Thoracic aorta (tissue), 2 donors: Measurements from ENCODE around the gene C1GALT1. TPM values are rescaled to one million over a fixed set of nuclear protein-coding genes. Genes with fewer than 3 reads are reported as not detected.

Experiments
- ATAC-seq: fragments of 150-250 bp; one replicate; pipeline ENCODE4 v1.8.0; 2017; ENCODE audit warnings: low read depth; ENCODE audit not compliant: insufficient number of reproducible peaks, low FRiP score
- DNase-seq: peaks from one replicate; pipeline ENCODE4 v3.0.0-alpha.2; 2020; ENCODE audit warnings: low spot score
- H3K27ac ChIP-seq, 2 donors: fragments of 200-600 bp; sonication (generic); 1 replicate in 1 of 2; 2 replicates in 1 of 2; pipeline ENCODE4 v1.5.1; 2016; ENCODE audit warnings: mild to moderate bottlenecking in 2 of 2, moderate library complexity in 2 of 2
- H3K27me3 ChIP-seq: fragments of 200-600 bp; sonication (generic); replicated peaks from 2 replicates; pipeline ENCODE4 v1.6.0; 2016; ENCODE audit warnings: mild to moderate bottlenecking; ENCODE audit not compliant: insufficient read depth
- H3K36me3 ChIP-seq: fragments of 200-600 bp; sonication (generic); one replicate; pipeline ENCODE4 v1.5.1; 2016
- H3K4me1 ChIP-seq, 2 donors: fragments of 200-600 bp; sonication (generic); 1 replicate in 1 of 2; 2 replicates in 1 of 2; pipeline versions ENCODE4 v1.5.1 to v1.6.0; 2016; ENCODE audit warnings: low read depth in 2 of 2, mild to moderate bottlenecking in 1 of 2; ENCODE audit not compliant: control insufficient read depth in 1 of 2
- H3K4me3 ChIP-seq: fragments of 200-600 bp; sonication (generic); 2 replicates; pipeline ENCODE4 v1.5.1; 2016; ENCODE audit warnings: mild to moderate bottlenecking
- H3K9me3 ChIP-seq: fragments of 200-600 bp; sonication (generic); 2 replicates; pipeline ENCODE4 v1.5.1; 2016
- total RNA-seq, 2 donors: library from RNA; depleted of rRNA; stranded (reverse); fragments of >200 nt; gene quantifications; one replicate each; pipeline versions ENCODE4 v1.1.0 to v1.2.3, GENCODE V29; 2016
- TF ChIP-seq, protein P1 (sequence below): fragments of 200-600 bp; sonication (generic); IDR thresholded peaks from one replicate; pipeline ENCODE4 v1.5.1; 2019; ENCODE audit warnings: antibody characterized with exemption

The C1GALT1 gene
- total RNA-seq, 2 donors from 2014 or later: 9.3 to 42.3 TPM

DNA sequence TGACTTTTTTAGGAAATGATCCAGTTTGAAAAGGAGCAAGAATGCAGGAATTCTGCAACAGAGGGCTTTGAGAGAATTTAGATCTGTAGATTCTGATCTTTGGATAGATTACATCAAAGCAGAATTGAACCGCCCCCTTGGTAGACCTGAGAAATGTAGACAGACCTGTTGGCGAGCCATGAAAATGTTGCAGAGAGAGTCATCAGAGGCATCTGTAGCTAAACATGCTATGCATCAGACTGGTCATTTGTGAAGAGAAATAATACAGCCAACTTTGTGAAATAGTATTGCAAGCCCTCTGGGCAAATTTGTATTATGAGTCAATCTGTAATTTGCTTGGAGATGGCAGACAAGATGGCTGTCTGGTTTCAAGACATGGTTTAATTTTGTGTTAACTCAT lies 4.3 kb upstream of the C1GALT1 start:
- Histone ChIP-seq H3K36me3 (no peaks in the 10 kb centered on the region), H3K4me3 (no peak overlapping the region), H3K9me3 (no peaks in the 10 kb centered on the region), H3K27me3 (no peaks in the 10 kb centered on the region), H3K4me1 (peaks cover 0 to 4% of the 10 kb centered on the region in 2 donors), H3K27ac (no peak overlapping the region)
- DNase-seq (no peak), ATAC-seq (no peak)
- TF ChIP-seq, protein P1, sequence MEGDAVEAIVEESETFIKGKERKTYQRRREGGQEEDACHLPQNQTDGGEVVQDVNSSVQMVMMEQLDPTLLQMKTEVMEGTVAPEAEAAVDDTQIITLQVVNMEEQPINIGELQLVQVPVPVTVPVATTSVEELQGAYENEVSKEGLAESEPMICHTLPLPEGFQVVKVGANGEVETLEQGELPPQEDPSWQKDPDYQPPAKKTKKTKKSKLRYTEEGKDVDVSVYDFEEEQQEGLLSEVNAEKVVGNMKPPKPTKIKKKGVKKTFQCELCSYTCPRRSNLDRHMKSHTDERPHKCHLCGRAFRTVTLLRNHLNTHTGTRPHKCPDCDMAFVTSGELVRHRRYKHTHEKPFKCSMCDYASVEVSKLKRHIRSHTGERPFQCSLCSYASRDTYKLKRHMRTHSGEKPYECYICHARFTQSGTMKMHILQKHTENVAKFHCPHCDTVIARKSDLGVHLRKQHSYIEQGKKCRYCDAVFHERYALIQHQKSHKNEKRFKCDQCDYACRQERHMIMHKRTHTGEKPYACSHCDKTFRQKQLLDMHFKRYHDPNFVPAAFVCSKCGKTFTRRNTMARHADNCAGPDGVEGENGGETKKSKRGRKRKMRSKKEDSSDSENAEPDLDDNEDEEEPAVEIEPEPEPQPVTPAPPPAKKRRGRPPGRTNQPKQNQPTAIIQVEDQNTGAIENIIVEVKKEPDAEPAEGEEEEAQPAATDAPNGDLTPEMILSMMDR: no peak

DNA sequence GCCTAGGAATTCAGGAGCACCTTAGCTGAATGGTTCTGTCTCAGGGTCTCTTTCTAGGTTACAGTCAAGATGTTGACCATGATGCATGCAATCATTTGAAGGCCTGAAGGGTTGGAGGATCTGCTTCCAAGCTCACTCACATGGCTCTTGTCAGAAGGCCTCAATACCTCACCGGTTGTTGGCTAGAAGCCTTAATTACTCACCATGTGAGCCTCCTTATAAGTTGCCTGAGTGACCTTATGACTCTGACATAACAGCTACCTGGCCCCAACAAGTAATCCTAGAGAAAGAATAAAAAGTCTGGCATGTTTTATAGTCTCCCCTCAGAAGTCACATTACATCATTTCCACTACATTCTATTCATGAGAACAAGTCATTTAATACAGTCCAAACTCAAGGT lies 3.4 kb upstream of the C1GALT1 start:
- no peaks in the 10 kb centered on the region for H3K9me3 ChIP-seq
- DNase-seq (no peak), ATAC-seq (no peak)
- peaks cover 6 to 8% of the 10 kb centered on the region in 2 donors for H3K4me1 ChIP-seq
- H3K4me3 ChIP-seq: no peak overlapping the region
- no peaks in the 10 kb centered on the region for H3K27me3 ChIP-seq
- no peak overlapping the region for H3K27ac ChIP-seq
- H3K36me3 ChIP-seq: no peaks in the 10 kb centered on the region
- TF ChIP-seq, protein P1: no peak

DNA sequence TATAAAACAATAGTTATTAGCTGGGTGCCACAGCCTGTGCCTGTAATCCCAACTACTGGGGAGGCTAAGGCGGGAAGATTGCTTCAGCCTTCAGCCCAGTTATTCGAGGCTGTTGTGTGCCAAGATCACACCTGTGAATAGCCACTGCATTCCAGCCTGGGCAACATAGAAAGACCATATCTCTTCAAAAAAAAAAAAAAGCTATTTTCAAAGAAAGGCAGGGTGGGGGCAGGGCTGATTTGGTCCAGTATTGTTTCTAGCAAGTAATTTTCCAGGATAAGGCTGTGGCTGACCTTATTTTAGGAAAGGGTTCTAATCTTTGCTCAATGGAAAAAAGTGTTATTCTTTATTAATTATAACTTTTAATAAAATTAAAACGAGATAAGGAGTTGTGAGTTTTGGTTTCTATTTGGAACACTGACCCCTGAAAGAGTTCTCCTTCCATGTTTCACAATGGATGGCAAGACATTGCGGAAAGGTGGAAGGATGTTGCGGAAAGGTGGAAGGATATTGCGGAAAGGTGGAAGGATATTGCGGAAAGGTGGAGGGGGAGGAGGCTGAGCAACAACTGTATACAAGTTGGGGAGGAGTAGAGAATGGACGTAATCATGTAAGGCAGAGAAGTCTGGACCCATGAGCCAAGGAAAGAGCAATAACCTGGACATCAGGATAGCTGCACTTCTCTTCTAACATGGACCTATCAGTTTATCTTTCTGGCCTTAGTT lies 1.5 kb upstream of the C1GALT1 start:
- peak overlapping the region; percentile 89 to 92 for H3K27ac ChIP-seq
- peaks cover 10 to 12% of the 10 kb centered on the region in 2 donors for H3K4me1 ChIP-seq
- H3K9me3 ChIP-seq: no peaks in the 10 kb centered on the region
- TF ChIP-seq, protein P1: no peak
- no peak for DNase-seq
- H3K36me3 ChIP-seq: no peaks in the 10 kb centered on the region
- ATAC-seq: no peak
- H3K27me3 ChIP-seq: no peaks in the 10 kb centered on the region
- H3K4me3 ChIP-seq: peak overlapping the region; percentile 93

DNA sequence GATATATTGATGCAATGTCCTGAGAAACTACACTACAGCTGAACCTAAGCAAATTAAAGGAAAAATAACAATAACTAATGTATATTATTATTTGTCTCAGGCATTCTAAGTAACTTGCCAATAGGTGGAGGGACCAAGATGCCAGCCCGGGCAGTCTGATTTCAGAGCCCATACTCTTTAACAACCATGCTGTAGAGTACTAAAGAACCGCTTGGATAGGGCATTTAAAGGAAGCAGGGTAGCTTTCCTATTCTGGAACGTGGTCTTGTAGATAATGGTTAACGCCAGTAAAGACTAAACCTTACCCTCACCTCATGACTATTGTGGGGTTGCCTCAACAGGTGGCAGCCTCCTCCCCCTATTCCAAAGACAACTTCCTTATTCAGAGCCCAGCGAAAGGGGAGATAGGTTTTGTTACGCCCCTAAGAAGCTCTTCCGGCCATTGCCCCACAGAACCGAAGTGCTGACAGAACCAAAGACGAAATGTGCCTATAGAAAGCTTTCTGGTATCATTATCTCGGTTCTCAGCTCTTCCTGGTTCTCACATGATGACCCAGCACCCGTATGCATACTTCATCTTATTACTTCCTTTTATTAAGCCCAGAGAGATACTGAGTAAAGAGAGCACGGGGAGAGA lies 707 bp upstream of the C1GALT1 start:
- DNase-seq (no peak), ATAC-seq (no peak)

More for the DNA sequence above, 707 bp upstream of the C1GALT1 start:
- H3K36me3 ChIP-seq: no peaks in the 10 kb centered on the region
- peak overlapping the region; percentile 89 to 92 for H3K27ac ChIP-seq
- no peaks in the 10 kb centered on the region for H3K9me3 ChIP-seq
- peak overlapping the region; percentile 93 for H3K4me3 ChIP-seq
- TF ChIP-seq, protein P1: no peak
- H3K27me3 ChIP-seq: no peaks in the 10 kb centered on the region
- peaks cover 10 to 12% of the 10 kb centered on the region in 2 donors for H3K4me1 ChIP-seq
